Measurements from ENCODE around the gene DOK3.

- TF ChIP-seq CTCF (IDR thresholded peaks at IDR 0.05; ENCODE audit: borderline replicate concordance, extremely low read depth, low read length, poor library complexity, severe bottlenecking), result no peak
- TF ChIP-seq EZH2 (IDR thresholded peaks at IDR 0.05; ENCODE audit: borderline replicate concordance, low read depth, low read length, severe bottlenecking), result no peak
These were observed 46.0 kb upstream of the DOK3 start for GRCh38 chr5:177555665-177556064.

Data from DND-41 (cell line).